ENCODE measurements around the gene ZNRF3.

DNA sequence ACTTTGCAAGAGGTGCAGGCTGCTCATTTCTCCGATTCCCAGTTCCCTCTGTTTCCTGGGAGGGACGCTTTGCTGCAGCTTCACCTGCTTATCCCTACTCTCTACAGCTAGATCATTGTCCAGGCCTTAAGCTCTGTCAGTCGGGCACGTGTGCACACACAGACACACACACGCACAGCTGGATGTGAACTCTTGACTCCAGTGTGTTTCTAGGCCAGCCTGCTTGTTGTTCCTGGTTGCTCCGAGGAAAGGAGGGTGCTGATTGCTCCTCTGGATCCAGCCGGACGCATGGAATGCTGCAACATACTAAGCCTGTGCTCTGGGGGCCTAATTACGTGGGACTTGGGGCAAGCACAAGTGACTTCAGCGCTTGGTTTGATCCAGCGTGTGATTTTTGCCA is 19.7 kb downstream of the ZNRF3 start:
- TF ChIP-seq ZFP30 (CRISPR knock-in tag; IDR thresholded peaks at IDR 0.05) (no peak), ESRRG (CRISPR knock-in tag; IDR thresholded peaks at IDR 0.05) (no peak), ZNF8 (CRISPR knock-in tag; IDR thresholded peaks at IDR 0.05) (no peak), ZFP3 (CRISPR knock-in tag; IDR thresholded peaks at IDR 0.05) (no peak), GLIS3 (CRISPR knock-in tag; IDR thresholded peaks at IDR 0.05) (no peak), ZNF565 (CRISPR knock-in tag; conservative IDR thresholded peaks at IDR 0.05; ENCODE audit: low read depth) (no peak), ISL1 (CRISPR knock-in tag; IDR thresholded peaks at IDR 0.05) (no peak), TSHZ2 (CRISPR knock-in tag; IDR thresholded peaks at IDR 0.05) (no peak), ZNF70 (CRISPR knock-in tag; IDR thresholded peaks at IDR 0.05) (no peak), TCF4 (CRISPR knock-in tag; IDR thresholded peaks at IDR 0.05; ENCODE audit: borderline replicate concordance) (no peak), TOX (CRISPR knock-in tag; IDR thresholded peaks at IDR 0.05; ENCODE audit: borderline replicate concordance) (no peak), CSDC2 (CRISPR knock-in tag; IDR thresholded peaks at IDR 0.05) (no peak), ARNTL (CRISPR knock-in tag; IDR thresholded peaks at IDR 0.05; ENCODE audit: borderline replicate concordance, low read depth) (no peak)
- TF ChIP-seq, protein P1, sequence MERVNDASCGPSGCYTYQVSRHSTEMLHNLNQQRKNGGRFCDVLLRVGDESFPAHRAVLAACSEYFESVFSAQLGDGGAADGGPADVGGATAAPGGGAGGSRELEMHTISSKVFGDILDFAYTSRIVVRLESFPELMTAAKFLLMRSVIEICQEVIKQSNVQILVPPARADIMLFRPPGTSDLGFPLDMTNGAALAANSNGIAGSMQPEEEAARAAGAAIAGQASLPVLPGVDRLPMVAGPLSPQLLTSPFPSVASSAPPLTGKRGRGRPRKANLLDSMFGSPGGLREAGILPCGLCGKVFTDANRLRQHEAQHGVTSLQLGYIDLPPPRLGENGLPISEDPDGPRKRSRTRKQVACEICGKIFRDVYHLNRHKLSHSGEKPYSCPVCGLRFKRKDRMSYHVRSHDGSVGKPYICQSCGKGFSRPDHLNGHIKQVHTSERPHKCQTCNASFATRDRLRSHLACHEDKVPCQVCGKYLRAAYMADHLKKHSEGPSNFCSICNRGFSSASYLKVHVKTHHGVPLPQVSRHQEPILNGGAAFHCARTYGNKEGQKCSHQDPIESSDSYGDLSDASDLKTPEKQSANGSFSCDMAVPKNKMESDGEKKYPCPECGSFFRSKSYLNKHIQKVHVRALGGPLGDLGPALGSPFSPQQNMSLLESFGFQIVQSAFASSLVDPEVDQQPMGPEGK (CRISPR knock-in tag; IDR thresholded peaks at IDR 0.05; ENCODE audit: borderline replicate concordance) = no peak

Data from SK-N-SH treated with all-trans-retinoic acid at 6 μM for 48 hours (cell line).